NCI-H446 treated with DMSO at 0.1 percent for 48 hours (cell line): ENCODE measurements around the gene SNTA1.
"Not testable (repeated sequence)": the region's sequence is repeated elsewhere in the genome, so short reads cannot be mapped to it uniquely, and the experiment has no call there.

Source experiments
- DNase-seq: peaks from one replicate; lab custom pipeline; 2025; lab: John Stamatoyannopoulos, UW

SNTA1 gene

GRCh38 chr20:33443512-33444239 lies at the start of gene SNTA1:
TSS of gene SNTA1 (minus strand) at chr20:33443763. CDS start at chr20:33443620, 143 bp downstream.
- DNase-seq: peak; percentile 83

GRCh38 chr20:33490934-33491656 lies 47.5 kb upstream of the SNTA1 start:
- DNase-seq: no peak

GRCh38 chr20:33490023-33490933 lies 46.7 kb upstream of the SNTA1 start, which contains the start of gene CBFA2T2:
TSS of gene CBFA2T2 (plus strand) at chr20:33490096. CDS start at chr20:33490268, 172 bp downstream.
- DNase-seq: no peak

GRCh38 chr20:33489495-33490022 lies 46.0 kb upstream of the SNTA1 start:
- peak; percentile 92 for DNase-seq

GRCh38 chr20:33488661-33489494 lies 45.3 kb upstream of the SNTA1 start:
- not testable (repeated sequence) for DNase-seq

GRCh38 chr20:33488201-33488600 lies 44.6 kb upstream of the SNTA1 start:
- DNase-seq: no peak

- DNase-seq: not testable (repeated sequence)
Observed at GRCh38 chr20:33483186-33483585, 39.6 kb upstream of the SNTA1 start.

- no peak for DNase-seq
Observed at GRCh38 chr20:33482581-33482980, 39.0 kb upstream of the SNTA1 start.

- no peak for DNase-seq
Observed at GRCh38 chr20:33481431-33481941, 37.9 kb upstream of the SNTA1 start.

- DNase-seq: no peak
Observed at GRCh38 chr20:33480048-33480447, 36.5 kb upstream of the SNTA1 start.

- DNase-seq: no peak
Observed at GRCh38 chr20:33477386-33478234, 34.0 kb upstream of the SNTA1 start.

GRCh38 chr20:33475381-33476152 lies 32.0 kb upstream of the SNTA1 start:
- DNase-seq: no peak

GRCh38 chr20:33474963-33475362 lies 31.4 kb upstream of the SNTA1 start:
- no peak for DNase-seq

- no peak for DNase-seq
Observed at GRCh38 chr20:33474097-33474873, 30.7 kb upstream of the SNTA1 start.

GRCh38 chr20:33472868-33473435 lies 29.4 kb upstream of the SNTA1 start:
- DNase-seq: no peak

- DNase-seq: no peak
Observed at GRCh38 chr20:33470866-33471265, 27.3 kb upstream of the SNTA1 start.

- DNase-seq: no peak
Observed at GRCh38 chr20:33470457-33470856, 26.9 kb upstream of the SNTA1 start.

GRCh38 chr20:33466303-33466646 lies 22.7 kb upstream of the SNTA1 start:
- DNase-seq: no peak
